GM23338 (cell line): ENCODE data around the gene PACS1. TPM values are rescaled to one million over a fixed set of nuclear protein-coding genes. Genes with fewer than 3 reads are reported as not detected.

Source experiments
- ATAC-seq: fragments of 200-7000 bp; cut with Tn5 transposase; 3 replicates; pipeline ENCODE4 v1.9.1; 2020
- DNase-seq: peaks from one replicate; pipeline ENCODE4 v3.0.0-alpha.2; 2015; ENCODE audit warnings: low spot score
- H2AFZ ChIP-seq: fragments of 200-600 bp; sonication (generic); 2 replicates; pipeline ENCODE4 v1.8.0; 2016; ENCODE audit warnings: antibody characterized with exemption, mild to moderate bottlenecking, moderate library complexity
- H3F3A ChIP-seq: fragments of 200-600 bp; sonication (generic); replicated peaks from 2 replicates; pipeline ENCODE4 v1.8.0; 2017; ENCODE audit warnings: antibody characterized with exemption, mixed run types, low read depth
- H3K27ac ChIP-seq: fragments of 200-600 bp; sonication (generic); 2 replicates; pipeline ENCODE4 v1.6.1; 2016; ENCODE audit warnings: low read depth
- H3K27me3 ChIP-seq: fragments of 200-600 bp; sonication (generic); 2 replicates; pipeline ENCODE4 v1.8.0; 2016; ENCODE audit warnings: mild to moderate bottlenecking, mixed run types, moderate library complexity; ENCODE audit not compliant: insufficient read depth
- H3K36me3 ChIP-seq: fragments of 200-600 bp; sonication (generic); 2 replicates; pipeline ENCODE4 v1.8.0; 2016; ENCODE audit warnings: mild to moderate bottlenecking; ENCODE audit not compliant: insufficient read depth
- H3K4me1 ChIP-seq: fragments of 200-600 bp; sonication (generic); 2 replicates; pipeline ENCODE4 v1.8.0; 2016; ENCODE audit warnings: mild to moderate bottlenecking, moderate library complexity; ENCODE audit not compliant: insufficient read depth
- H3K4me2 ChIP-seq: fragments of 200-600 bp; sonication (generic); 2 replicates; pipeline ENCODE4 v1.7.1; 2017; ENCODE audit warnings: mixed run types
- H3K4me3 ChIP-seq: fragments of 200-600 bp; sonication (generic); 2 replicates; pipeline ENCODE4 v1.6.1; 2016; ENCODE audit warnings: mixed run types
- H3K79me2 ChIP-seq: fragments of 200-600 bp; sonication (generic); replicated peaks from 2 replicates; pipeline ENCODE4 v1.8.0; 2017; ENCODE audit warnings: mild to moderate bottlenecking; ENCODE audit not compliant: insufficient read depth
- H3K9me2 ChIP-seq: fragments of 200-600 bp; sonication (generic); 2 replicates; pipeline ENCODE4 v1.8.0; 2017; ENCODE audit not compliant: insufficient read depth
- H4K20me1 ChIP-seq: fragments of 200-600 bp; sonication (generic); replicated peaks from 2 replicates; pipeline ENCODE4 v1.8.0; 2017; ENCODE audit warnings: mild to moderate bottlenecking; ENCODE audit not compliant: insufficient read depth
- H3K27ac Mint-ChIP-seq: 2 replicates; pipeline ENCODE4 v1.8.0; 2020; ENCODE audit warnings: inconsistent platforms, mild to moderate bottlenecking, moderate library complexity, mixed read lengths
- H3K27me3 Mint-ChIP-seq: 3 replicates; pipeline ENCODE4 v1.8.0; 2022; ENCODE audit warnings: low read depth, mild to moderate bottlenecking, moderate library complexity, mixed read lengths, inconsistent platforms; ENCODE audit not compliant: insufficient read depth, poor library complexity
- H3K36me3 Mint-ChIP-seq: 3 replicates; pipeline ENCODE4 v1.8.0; 2021; ENCODE audit warnings: low read depth, mild to moderate bottlenecking, inconsistent platforms, moderate library complexity, mixed read lengths
- H3K4me1 Mint-ChIP-seq: 3 replicates; pipeline ENCODE4 v1.8.0; 2020; ENCODE audit warnings: mild to moderate bottlenecking, inconsistent platforms, mixed read lengths
- H3K4me3 Mint-ChIP-seq: 3 replicates; pipeline ENCODE4 v1.8.0; 2021; ENCODE audit warnings: moderate library complexity, mild to moderate bottlenecking, inconsistent platforms, mixed read lengths
- H3K9me3 Mint-ChIP-seq: 3 replicates; pipeline ENCODE4 v1.8.0; 2020; ENCODE audit warnings: moderate library complexity, mild to moderate bottlenecking, inconsistent platforms, mixed read lengths
- EZH2phosphoT487 ChIP-seq: fragments of 200-600 bp; sonication (generic); IDR thresholded peaks from one replicate; pipeline ENCODE4 v1.8.1; 2018; ENCODE audit warnings: antibody characterized with exemption; ENCODE audit not compliant: unreplicated experiment
- JUNB ChIP-seq: IDR thresholded peaks from one replicate; pipeline ENCODE4 v1.6.1; 2016; ENCODE audit warnings: antibody characterized with exemption; ENCODE audit not compliant: unreplicated experiment
- NANOG ChIP-seq: IDR thresholded peaks from 2 replicates; pipeline ENCODE4 v1.6.1; 2016; ENCODE audit warnings: antibody characterized with exemption, borderline replicate concordance
- REST ChIP-seq: IDR thresholded peaks from one replicate; pipeline ENCODE4 v1.6.1; 2018; ENCODE audit warnings: antibody characterized with exemption; ENCODE audit not compliant: unreplicated experiment
- polyA plus RNA-seq: library from polyadenylated mRNA; unstranded; fragments of >200 nt; fragmentation: Nextera tagmentation; extraction: Ambion mirVana; gene quantifications from 2 replicates; pipeline ENCODE4 v1.2.1, GENCODE V29; 2016
- total RNA-seq: library from RNA; depleted of rRNA; stranded (reverse); fragments of >200 nt; shearing (Covaris generic); gene quantifications from 2 replicates; pipeline ENCODE4 v1.2.3, GENCODE V29; 2014
- TF ChIP-seq, protein P1 (sequence below), 2 experiments: fragments of 200-600 bp in 1 of 2; sonication (generic) in 1 of 2; conservative IDR thresholded peaks; 2 replicates each; pipeline versions ENCODE4 v1.5.1 to v1.6.1; 2016 to 2017; ENCODE audit warnings: antibody characterized with exemption in 2 of 2, low read depth in 2 of 2, mild to moderate bottlenecking in 2 of 2, moderate library complexity in 1 of 2
- TF ChIP-seq, protein P2 (sequence below): fragments of 250-450 bp; sonication (Bioruptor Pico); IDR thresholded peaks from 2 replicates; pipeline ENCODE4 v1.5.0; 2020; ENCODE audit warnings: mild to moderate bottlenecking, moderate library complexity

PACS1 gene
- total and polyA plus RNA-seq, 2 experiments from 2014 or later, result 8.0 to 37.5 TPM

GRCh38 chr11:66265531-66266377 lies 195.7 kb downstream of the PACS1 start (continued):
- TF ChIP-seq, protein P1, sequence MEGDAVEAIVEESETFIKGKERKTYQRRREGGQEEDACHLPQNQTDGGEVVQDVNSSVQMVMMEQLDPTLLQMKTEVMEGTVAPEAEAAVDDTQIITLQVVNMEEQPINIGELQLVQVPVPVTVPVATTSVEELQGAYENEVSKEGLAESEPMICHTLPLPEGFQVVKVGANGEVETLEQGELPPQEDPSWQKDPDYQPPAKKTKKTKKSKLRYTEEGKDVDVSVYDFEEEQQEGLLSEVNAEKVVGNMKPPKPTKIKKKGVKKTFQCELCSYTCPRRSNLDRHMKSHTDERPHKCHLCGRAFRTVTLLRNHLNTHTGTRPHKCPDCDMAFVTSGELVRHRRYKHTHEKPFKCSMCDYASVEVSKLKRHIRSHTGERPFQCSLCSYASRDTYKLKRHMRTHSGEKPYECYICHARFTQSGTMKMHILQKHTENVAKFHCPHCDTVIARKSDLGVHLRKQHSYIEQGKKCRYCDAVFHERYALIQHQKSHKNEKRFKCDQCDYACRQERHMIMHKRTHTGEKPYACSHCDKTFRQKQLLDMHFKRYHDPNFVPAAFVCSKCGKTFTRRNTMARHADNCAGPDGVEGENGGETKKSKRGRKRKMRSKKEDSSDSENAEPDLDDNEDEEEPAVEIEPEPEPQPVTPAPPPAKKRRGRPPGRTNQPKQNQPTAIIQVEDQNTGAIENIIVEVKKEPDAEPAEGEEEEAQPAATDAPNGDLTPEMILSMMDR (conservative IDR thresholded peaks at IDR 0.05; ENCODE audit: low read depth in 2 of 2), result no peak
- TF ChIP-seq REST (no peak), EZH2phosphoT487 (no peak)

DNA sequence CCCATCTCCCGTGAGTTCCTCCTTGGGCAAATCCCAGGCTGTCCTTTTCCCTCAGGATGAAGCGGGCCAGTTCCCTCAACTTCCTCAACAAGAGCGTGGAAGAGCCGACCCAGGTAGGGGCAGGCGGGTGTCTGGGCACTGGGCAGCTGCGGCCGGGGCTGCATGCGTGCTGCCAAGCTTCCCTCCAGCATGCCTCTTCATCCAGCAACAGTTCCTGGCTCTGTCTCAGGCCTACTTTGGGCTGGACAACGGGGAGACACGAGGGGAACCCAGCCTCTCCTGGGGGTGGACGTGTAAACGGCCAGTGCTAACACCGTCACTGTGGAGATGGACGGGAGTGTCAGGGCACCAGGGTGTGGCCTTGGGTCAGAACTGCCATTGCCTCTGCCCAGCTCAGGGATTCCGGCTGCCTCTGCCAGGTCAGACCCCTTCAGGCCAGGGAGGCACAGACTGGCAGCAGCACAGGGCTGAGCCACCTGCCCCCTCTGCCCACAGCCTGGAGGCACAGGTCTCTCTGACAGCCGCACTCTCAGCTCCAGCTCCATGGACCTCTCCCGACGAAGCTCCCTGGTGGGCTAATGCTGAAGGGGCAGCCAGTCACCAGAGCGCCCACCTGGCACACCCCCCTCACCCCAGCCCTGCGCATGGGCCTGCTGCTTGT lies 196.4 kb downstream of the PACS1 start:
- ATAC-seq, result no peak
- peaks cover 20% of the 10 kb centered on the region for H3K79me2 ChIP-seq
- H3F3A ChIP-seq, result 0 out of 2 replicates have a peak, but pooled peaks cover 14% of the 10 kb centered on the region
- no peaks in the 10 kb centered on the region for H3K9me3 Mint-ChIP-seq
- H3K9me2 ChIP-seq, result no peaks in the 10 kb centered on the region
- no peak overlapping the region for H2AFZ ChIP-seq
- H3K4me2 ChIP-seq, result peak overlapping the region; percentile 73
- H4K20me1 ChIP-seq, result peaks cover 7% of the 10 kb centered on the region
- TF ChIP-seq NANOG (no peak), JUNB (no peak), REST (no peak)
- TF ChIP-seq, protein P2, sequence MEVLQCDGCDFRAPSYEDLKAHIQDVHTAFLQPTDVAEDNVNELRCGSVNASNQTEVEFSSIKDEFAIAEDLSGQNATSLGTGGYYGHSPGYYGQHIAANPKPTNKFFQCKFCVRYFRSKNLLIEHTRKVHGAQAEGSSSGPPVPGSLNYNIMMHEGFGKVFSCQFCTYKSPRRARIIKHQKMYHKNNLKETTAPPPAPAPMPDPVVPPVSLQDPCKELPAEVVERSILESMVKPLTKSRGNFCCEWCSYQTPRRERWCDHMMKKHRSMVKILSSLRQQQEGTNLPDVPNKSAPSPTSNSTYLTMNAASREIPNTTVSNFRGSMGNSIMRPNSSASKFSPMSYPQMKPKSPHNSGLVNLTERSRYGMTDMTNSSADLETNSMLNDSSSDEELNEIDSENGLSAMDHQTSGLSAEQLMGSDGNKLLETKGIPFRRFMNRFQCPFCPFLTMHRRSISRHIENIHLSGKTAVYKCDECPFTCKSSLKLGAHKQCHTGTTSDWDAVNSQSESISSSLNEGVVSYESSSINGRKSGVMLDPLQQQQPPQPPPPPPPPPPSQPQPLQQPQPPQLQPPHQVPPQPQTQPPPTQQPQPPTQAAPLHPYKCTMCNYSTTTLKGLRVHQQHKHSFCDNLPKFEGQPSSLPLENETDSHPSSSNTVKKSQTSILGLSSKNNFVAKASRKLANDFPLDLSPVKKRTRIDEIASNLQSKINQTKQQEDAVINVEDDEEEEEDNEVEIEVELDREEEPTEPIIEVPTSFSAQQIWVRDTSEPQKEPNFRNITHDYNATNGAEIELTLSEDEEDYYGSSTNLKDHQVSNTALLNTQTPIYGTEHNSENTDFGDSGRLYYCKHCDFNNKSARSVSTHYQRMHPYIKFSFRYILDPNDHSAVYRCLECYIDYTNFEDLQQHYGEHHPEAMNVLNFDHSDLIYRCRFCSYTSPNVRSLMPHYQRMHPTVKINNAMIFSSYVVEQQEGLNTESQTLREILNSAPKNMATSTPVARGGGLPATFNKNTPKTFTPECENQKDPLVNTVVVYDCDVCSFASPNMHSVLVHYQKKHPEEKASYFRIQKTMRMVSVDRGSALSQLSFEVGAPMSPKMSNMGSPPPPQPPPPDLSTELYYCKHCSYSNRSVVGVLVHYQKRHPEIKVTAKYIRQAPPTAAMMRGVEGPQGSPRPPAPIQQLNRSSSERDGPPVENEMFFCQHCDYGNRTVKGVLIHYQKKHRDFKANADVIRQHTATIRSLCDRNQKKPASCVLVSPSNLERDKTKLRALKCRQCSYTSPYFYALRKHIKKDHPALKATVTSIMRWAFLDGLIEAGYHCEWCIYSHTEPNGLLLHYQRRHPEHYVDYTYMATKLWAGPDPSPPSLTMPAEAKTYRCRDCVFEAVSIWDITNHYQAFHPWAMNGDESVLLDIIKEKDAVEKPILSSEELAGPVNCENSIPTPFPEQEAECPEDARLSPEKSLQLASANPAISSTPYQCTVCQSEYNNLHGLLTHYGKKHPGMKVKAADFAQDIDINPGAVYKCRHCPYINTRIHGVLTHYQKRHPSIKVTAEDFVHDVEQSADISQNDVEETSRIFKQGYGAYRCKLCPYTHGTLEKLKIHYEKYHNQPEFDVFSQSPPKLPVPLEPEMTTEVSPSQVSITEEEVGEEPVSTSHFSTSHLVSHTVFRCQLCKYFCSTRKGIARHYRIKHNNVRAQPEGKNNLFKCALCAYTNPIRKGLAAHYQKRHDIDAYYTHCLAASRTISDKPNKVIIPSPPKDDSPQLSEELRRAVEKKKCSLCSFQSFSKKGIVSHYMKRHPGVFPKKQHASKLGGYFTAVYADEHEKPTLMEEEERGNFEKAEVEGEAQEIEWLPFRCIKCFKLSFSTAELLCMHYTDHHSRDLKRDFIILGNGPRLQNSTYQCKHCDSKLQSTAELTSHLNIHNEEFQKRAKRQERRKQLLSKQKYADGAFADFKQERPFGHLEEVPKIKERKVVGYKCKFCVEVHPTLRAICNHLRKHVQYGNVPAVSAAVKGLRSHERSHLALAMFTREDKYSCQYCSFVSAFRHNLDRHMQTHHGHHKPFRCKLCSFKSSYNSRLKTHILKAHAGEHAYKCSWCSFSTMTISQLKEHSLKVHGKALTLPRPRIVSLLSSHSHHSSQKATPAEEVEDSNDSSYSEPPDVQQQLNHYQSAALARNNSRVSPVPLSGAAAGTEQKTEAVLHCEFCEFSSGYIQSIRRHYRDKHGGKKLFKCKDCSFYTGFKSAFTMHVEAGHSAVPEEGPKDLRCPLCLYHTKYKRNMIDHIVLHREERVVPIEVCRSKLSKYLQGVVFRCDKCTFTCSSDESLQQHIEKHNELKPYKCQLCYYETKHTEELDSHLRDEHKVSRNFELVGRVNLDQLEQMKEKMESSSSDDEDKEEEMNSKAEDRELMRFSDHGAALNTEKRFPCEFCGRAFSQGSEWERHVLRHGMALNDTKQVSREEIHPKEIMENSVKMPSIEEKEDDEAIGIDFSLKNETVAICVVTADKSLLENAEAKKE (CRISPR knock-in tag), result no peak
- DNase-seq, result no peak
- no peaks in the 10 kb centered on the region for H3K27me3 ChIP-seq
- peak overlapping the region; percentile 79; the same call in 1 of the 2 replicates for H3K27ac ChIP-seq
- H3K36me3 Mint-ChIP-seq, result peaks cover 31% of the 10 kb centered on the region
- H3K4me3 ChIP-seq, result peak overlapping the region; percentile 95
- no peak overlapping the region for H3K27ac Mint-ChIP-seq
- no peaks in the 10 kb centered on the region for H3K4me1 ChIP-seq
- no peaks in the 10 kb centered on the region for H3K36me3 ChIP-seq
- peaks cover 10% of the 10 kb centered on the region for H3K27me3 Mint-ChIP-seq
- peak overlapping the region; percentile 93 for H3K4me3 Mint-ChIP-seq
- peaks cover 16% of the 10 kb centered on the region for H3K4me1 Mint-ChIP-seq
